ENCODE data around the gene COX6A2.

Gene COX6A2

DNA sequence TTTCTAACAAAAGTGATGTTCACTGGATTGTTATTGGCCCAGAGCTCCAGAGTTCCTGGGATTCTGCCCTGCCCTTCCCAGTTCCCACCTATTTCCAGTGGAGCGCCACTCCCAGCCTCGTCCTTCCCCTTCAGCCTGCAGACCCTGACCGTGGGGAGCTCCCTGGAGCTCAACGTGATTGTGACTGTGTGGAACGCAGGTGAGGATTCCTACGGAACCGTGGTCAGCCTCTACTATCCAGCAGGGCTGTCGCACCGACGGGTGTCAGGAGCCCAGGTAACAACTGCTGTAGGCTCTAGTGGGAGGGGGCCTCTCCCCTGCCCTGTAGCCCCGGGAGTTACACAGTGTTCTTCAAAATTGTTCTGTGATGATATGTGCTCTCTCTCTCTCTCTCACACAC is 11.8 kb downstream of the COX6A2 start:
- TF ChIP-seq, protein P1, sequence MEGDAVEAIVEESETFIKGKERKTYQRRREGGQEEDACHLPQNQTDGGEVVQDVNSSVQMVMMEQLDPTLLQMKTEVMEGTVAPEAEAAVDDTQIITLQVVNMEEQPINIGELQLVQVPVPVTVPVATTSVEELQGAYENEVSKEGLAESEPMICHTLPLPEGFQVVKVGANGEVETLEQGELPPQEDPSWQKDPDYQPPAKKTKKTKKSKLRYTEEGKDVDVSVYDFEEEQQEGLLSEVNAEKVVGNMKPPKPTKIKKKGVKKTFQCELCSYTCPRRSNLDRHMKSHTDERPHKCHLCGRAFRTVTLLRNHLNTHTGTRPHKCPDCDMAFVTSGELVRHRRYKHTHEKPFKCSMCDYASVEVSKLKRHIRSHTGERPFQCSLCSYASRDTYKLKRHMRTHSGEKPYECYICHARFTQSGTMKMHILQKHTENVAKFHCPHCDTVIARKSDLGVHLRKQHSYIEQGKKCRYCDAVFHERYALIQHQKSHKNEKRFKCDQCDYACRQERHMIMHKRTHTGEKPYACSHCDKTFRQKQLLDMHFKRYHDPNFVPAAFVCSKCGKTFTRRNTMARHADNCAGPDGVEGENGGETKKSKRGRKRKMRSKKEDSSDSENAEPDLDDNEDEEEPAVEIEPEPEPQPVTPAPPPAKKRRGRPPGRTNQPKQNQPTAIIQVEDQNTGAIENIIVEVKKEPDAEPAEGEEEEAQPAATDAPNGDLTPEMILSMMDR (IDR thresholded peaks at IDR 0.05; ENCODE audit: unreplicated experiment in 3 of 3) = no peak
- no peaks in the 10 kb centered on the region for H3K4me1 Mint-ChIP-seq
- H3K9me3 Mint-ChIP-seq = no peaks in the 10 kb centered on the region

DNA sequence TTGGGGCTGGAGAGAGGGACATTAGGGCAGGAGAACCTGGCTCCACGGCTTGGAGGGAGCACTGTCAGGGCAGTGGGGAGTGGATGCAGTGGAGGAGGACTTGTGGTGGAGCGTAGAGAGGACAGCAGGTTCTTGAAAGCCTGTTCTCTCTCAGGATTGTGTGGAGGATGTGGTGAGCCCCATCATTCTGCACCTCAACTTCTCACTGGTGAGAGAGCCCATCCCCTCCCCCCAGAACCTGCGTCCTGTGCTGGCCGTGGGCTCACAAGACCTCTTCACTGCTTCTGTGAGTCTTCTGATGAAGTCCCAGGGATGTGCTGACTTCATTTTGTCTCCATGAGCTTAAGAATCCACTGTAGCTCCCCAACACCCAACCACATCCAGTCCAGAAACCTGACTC is 13.5 kb downstream of the COX6A2 start:
- Mint-ChIP-seq H3K27me3 (ENCODE audit: low read depth) (peaks cover 18% of the 10 kb centered on the region), H3K36me3 (ENCODE audit: low read depth) (no peaks in the 10 kb centered on the region), H3K4me3 (no peak overlapping the region), H3K4me1 (no peaks in the 10 kb centered on the region), H3K9me3 (no peaks in the 10 kb centered on the region), H3K27ac (no peak overlapping the region)
- TF ChIP-seq, protein P1 (IDR thresholded peaks at IDR 0.05; ENCODE audit: unreplicated experiment in 3 of 3) = no peak

More for the DNA sequence above, 11.8 kb downstream of the COX6A2 start:
- peaks cover 22% of the 10 kb centered on the region for H3K27me3 Mint-ChIP-seq (ENCODE audit: low read depth)
- H3K36me3 Mint-ChIP-seq (ENCODE audit: low read depth) = no peaks in the 10 kb centered on the region
- H3K27ac Mint-ChIP-seq = no peak overlapping the region
- H3K4me3 Mint-ChIP-seq = no peak overlapping the region

DNA sequence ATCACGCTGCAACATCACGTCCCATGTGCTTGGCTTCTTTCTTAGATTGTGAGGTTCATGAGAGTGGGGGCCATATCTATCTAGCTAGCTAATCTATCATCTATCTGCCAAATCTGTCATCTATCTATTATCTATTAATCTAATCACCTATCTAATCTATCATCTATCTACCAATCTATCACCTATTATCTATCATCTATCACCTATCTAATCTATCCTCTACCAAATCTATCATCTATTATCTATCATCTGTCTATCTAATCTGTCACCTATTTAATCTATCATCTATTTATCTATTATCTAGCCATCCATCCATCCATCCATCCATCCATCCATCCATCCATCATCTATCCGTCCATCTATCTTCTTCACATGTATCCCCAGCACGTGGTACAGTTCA is 14.2 kb downstream of the COX6A2 start:
- Mint-ChIP-seq H3K27me3 (ENCODE audit: low read depth) (peaks cover 19% of the 10 kb centered on the region), H3K4me3 (no peak overlapping the region), H3K27ac (no peak overlapping the region), H3K4me1 (no peaks in the 10 kb centered on the region), H3K36me3 (ENCODE audit: low read depth) (no peaks in the 10 kb centered on the region), H3K9me3 (no peaks in the 10 kb centered on the region)
- TF ChIP-seq, protein P1 (IDR thresholded peaks at IDR 0.05; ENCODE audit: unreplicated experiment in 3 of 3) = no peak

DNA sequence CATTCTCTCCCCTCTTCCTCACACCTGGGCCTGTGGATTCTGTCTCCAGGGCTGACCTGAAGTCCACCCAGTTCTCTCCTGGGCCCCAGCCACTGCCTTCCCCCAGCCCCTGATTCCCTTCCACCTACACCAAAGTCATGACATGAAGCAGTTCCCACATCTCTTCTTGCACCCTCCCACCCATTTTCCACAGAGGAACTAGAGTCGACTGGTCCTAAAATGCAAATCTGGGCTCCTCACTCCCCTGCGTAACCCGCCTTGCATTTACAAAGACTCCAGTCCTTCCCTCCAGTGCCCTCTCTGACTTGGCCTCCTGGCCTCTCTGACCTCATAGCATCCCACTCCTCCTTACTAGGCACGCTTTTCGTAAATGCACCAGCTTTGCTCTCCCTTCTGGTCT is 14.8 kb downstream of the COX6A2 start:
- TF ChIP-seq, protein P1 (IDR thresholded peaks at IDR 0.05; ENCODE audit: unreplicated experiment in 3 of 3) = no peak
- Mint-ChIP-seq H3K27me3 (ENCODE audit: low read depth) (peaks cover 21% of the 10 kb centered on the region), H3K4me1 (no peaks in the 10 kb centered on the region), H3K9me3 (no peaks in the 10 kb centered on the region), H3K4me3 (no peak overlapping the region), H3K27ac (no peak overlapping the region), H3K36me3 (ENCODE audit: low read depth) (no peaks in the 10 kb centered on the region)

DNA sequence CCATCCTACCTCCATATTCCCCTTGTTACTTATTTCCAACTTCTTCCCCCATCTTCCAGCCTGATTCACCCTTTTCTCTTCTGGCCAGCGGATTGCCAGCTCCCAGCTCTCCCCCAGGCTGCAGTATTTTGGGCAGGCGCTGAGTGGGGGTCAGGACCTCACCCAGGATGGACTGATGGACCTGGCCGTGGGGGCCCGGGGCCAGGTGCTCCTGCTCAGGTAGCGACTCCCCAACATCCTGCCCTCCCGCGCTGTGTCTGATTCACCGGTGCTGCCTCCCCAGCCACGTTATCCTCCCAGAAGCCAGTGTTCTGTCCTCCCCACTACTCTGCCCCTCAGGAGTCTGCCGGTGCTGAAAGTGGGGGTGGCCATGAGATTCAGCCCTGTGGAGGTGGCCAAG is 15.4 kb downstream of the COX6A2 start:
- TF ChIP-seq, protein P1 (IDR thresholded peaks at IDR 0.05; ENCODE audit: unreplicated experiment in 3 of 3) = no peak
- no peaks in the 10 kb centered on the region for H3K9me3 Mint-ChIP-seq
- H3K36me3 Mint-ChIP-seq (ENCODE audit: low read depth) = no peaks in the 10 kb centered on the region
- H3K27me3 Mint-ChIP-seq (ENCODE audit: low read depth) = peaks cover 24% of the 10 kb centered on the region
- no peaks in the 10 kb centered on the region for H3K4me1 Mint-ChIP-seq
- no peak overlapping the region for H3K4me3 Mint-ChIP-seq
- H3K27ac Mint-ChIP-seq = no peak overlapping the region

DNA sequence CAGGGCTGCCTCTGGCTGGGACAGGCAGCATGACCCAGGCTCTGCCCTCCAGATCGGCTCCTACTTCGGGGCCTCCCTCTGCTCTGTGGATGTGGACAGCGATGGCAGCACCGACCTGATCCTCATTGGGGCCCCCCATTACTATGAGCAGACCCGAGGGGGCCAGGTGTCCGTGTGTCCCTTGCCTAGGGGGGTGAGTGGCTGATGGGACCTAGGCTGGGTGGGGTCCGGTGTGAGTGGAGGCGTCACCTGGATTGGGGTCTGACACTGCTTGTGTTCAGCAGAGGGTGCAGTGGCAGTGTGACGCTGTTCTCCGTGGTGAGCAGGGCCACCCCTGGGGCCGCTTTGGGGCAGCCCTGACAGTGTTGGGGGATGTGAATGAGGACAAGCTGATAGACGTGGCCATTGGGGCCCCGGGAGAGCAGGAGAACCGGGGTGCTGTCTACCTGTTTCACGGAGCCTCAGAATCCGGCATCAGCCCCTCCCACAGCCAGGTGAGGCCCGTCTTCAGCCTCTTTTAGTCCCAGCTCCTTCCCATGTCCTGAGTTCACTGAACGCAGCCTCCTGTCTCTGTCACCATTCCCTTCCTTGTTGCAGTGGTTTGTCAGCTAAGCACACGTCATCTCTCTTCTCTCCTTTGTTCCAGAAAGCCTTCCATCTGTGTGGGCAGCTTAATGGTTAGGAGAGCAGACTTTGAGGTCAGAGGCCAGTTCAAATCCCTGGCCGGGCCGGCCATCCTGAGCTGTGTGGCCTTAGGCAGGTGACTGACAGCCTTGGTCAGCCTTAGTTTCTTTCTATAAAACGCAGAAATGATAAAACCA is 16.9 kb downstream of the COX6A2 start:
- Mint-ChIP-seq H3K27ac (no peak overlapping the region), H3K4me3 (no peak overlapping the region), H3K4me1 (no peaks in the 10 kb centered on the region)

More for the DNA sequence above, 16.9 kb downstream of the COX6A2 start:
- no peaks in the 10 kb centered on the region for H3K9me3 Mint-ChIP-seq
- TF ChIP-seq, protein P1 (IDR thresholded peaks at IDR 0.05; ENCODE audit: unreplicated experiment in 3 of 3) = no peak
- peaks cover 33% of the 10 kb centered on the region for H3K27me3 Mint-ChIP-seq (ENCODE audit: low read depth)
- H3K36me3 Mint-ChIP-seq (ENCODE audit: low read depth) = no peaks in the 10 kb centered on the region

Data from nephron (organoid).